GM12878 (cell line): ENCODE results near the gene ABCB8. TPM values are rescaled to one million over a fixed set of nuclear protein-coding genes. Genes with fewer than 3 reads are reported as not detected.
A peak's percentile ranks its signal among the peaks of the same experiment; 100 is the strongest.

ENCODE experiments used
- BCL3 ChIP-seq: IDR thresholded peaks from 2 replicates; pipeline ENCODE4 v1.6.1; 2011; ENCODE audit warnings: borderline replicate concordance, low read depth, mild to moderate bottlenecking, moderate library complexity, low read length; ENCODE audit not compliant: insufficient read depth, poor library complexity, severe bottlenecking
- CBX3 ChIP-seq: fragments of 200-600 bp; sonication (generic); IDR thresholded peaks from 2 replicates; pipeline ENCODE4 v1.6.1; 2016; ENCODE audit warnings: low read depth, borderline replicate concordance
- CBX5 ChIP-seq: sonication (generic); IDR thresholded peaks from 2 replicates; pipeline ENCODE4 v1.6.1; 2016; ENCODE audit warnings: low read depth, moderate library complexity, mild to moderate bottlenecking, inconsistent platforms
- CHD1 ChIP-seq: IDR thresholded peaks from 2 replicates; pipeline ENCODE4 v1.6.1; 2012; ENCODE audit warnings: low read depth, low read length, improper control_type of control experiment
- CHD2 ChIP-seq: IDR thresholded peaks from 2 replicates; pipeline ENCODE4 v1.6.1; 2011; ENCODE audit warnings: low read depth, low read length, improper control_type of control experiment, borderline replicate concordance
- DPF2 ChIP-seq: fragments of 450-650 bp; IDR thresholded peaks from 2 replicates; pipeline ENCODE4 v1.6.1; 2017; ENCODE audit warnings: mild to moderate bottlenecking
- E2F4 ChIP-seq: IDR thresholded peaks from 2 replicates; pipeline ENCODE4 v1.6.1; 2012; ENCODE audit warnings: low read depth, low read length, improper control_type of control experiment
- MTA2 ChIP-seq: fragments of 450-650 bp; IDR thresholded peaks from 2 replicates; pipeline ENCODE4 v1.6.1; 2016; ENCODE audit warnings: low read depth, mild to moderate bottlenecking, moderate library complexity
- NFYA ChIP-seq: IDR thresholded peaks from 2 replicates; pipeline ENCODE4 v1.6.1; 2011; ENCODE audit warnings: low read depth, mild to moderate bottlenecking, low read length, improper control_type of control experiment, borderline replicate concordance
- NR2C1 ChIP-seq: fragments of 450-650 bp; IDR thresholded peaks from 2 replicates; pipeline ENCODE4 v1.6.1; 2017; ENCODE audit warnings: antibody characterized with exemption, mild to moderate bottlenecking, moderate library complexity
- NR2F1 ChIP-seq: fragments of 450-650 bp; conservative IDR thresholded peaks from 2 replicates; pipeline ENCODE4 v1.6.1; 2017; ENCODE audit warnings: mild to moderate bottlenecking
- PML ChIP-seq: IDR thresholded peaks from 2 replicates; pipeline ENCODE4 v1.6.1; 2012; ENCODE audit warnings: low read length, inconsistent platforms
- SMARCA5 ChIP-seq: fragments of 450-650 bp; IDR thresholded peaks from 2 replicates; pipeline ENCODE4 v1.6.1; 2017; ENCODE audit warnings: mild to moderate bottlenecking
- SP1 ChIP-seq: IDR thresholded peaks from one replicate; pipeline ENCODE4 v1.6.1; 2011; ENCODE audit warnings: low read depth, low read length
- SPI1 ChIP-seq: IDR thresholded peaks from 2 replicates; pipeline ENCODE4 v1.6.1; 2011; ENCODE audit warnings: low read depth, mild to moderate bottlenecking, low read length, moderate library complexity, borderline replicate concordance; ENCODE audit not compliant: insufficient read depth
- SUPT20H ChIP-seq: IDR thresholded peaks from 2 replicates; pipeline ENCODE4 v1.6.1; 2011; ENCODE audit warnings: low read depth, mild to moderate bottlenecking, low read length, moderate library complexity, borderline replicate concordance; ENCODE audit not compliant: control insufficient read depth
- ZZZ3 ChIP-seq: IDR thresholded peaks from 2 replicates; pipeline ENCODE4 v1.6.1; 2011; ENCODE audit warnings: low read depth; ENCODE audit not compliant: control insufficient read depth, insufficient read length
- polyA plus RNA-seq, 11 experiments: library from polyadenylated mRNA; depleted of rRNA in 4 of 11; unstranded in 6 of 11; stranded (reverse) in 5 of 11; fragments of >200 nt; fragmentation: Nextera tagmentation in 4 of 11; fragmentation: Illumina TruSeq in 1 of 11; extraction: Ambion mirVana in 4 of 11; extraction: Trizol in 1 of 11; gene quantifications; 1 replicate in 1 of 11; 2 replicates in 10 of 11; pipeline versions ENCODE4 v1.2.1 to v1.2.3, GENCODE V29; 2011 to 2016; ENCODE audit warnings: inconsistent platforms in 2 of 11, missing spikeins in 2 of 11, low read depth in 1 of 11
- total RNA-seq, 4 experiments: library from RNA; depleted of rRNA in 3 of 4; stranded (reverse); fragments of >200 nt in 3 of 4; fragmentation: Illumina TruSeq in 1 of 4; extraction: Trizol in 1 of 4; gene quantifications; 2 replicates each; pipeline versions ENCODE4 v1.2.1 to v1.2.3, GENCODE V29; 2013 to 2021
- TF ChIP-seq, protein P1 (sequence below): fragments of 450-650 bp; IDR thresholded peaks from 2 replicates; pipeline ENCODE4 v1.6.1; 2018; ENCODE audit warnings: borderline replicate concordance, mild to moderate bottlenecking; ENCODE audit not compliant: partially characterized antibody
- TF ChIP-seq, protein P2 (sequence below): fragments of 450-650 bp; IDR thresholded peaks from 2 replicates; pipeline ENCODE4 v1.6.1; 2017; ENCODE audit warnings: mild to moderate bottlenecking, moderate library complexity

ABCB8 gene
- total and polyA plus RNA-seq, 10 of the 15 experiments (the other 5 are each of a cell fraction or from before 2014, with no cell fraction given), result 0.77 to 34.8 (median 18.9) TPM

DNA sequence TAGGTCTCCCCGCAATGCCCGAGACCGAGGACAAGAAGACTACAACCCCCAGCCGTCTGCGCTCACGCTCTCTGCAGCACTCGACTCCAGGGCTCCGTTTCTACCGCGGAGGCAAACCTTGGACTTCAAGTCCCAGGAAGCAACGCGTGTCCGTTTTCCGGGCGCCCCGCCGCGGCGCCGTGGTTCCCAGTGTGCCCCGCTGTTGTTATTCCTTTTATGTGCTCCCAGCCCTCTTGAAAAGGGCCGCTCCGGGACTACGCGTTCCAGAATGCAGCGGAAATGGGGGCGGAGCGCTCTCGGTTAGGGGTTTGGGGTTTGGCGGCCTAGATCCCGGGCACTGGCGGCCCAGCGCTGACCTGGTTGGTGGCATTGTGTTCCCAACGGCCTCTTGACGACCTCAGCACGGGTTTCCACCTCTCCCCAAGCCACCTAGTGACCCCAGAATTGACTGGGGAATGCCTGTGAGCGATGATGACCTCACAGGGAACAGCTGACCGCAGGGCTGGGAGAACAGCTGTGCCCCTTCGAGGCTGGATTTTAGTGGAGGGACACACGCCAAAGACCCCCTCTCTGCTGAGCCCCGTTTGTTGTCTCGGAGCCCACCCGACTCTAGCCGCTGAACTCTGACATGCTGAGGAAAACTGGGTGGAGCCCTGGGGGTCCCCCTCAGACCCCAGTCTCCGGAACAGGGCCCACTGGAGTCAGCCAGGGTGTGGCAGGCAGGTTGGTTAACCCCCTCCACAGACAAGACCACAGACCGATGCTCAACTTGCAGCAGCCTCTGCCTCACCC lies 29.9 kb downstream of the ABCB8 start (continued):
- TF ChIP-seq, protein P1, sequence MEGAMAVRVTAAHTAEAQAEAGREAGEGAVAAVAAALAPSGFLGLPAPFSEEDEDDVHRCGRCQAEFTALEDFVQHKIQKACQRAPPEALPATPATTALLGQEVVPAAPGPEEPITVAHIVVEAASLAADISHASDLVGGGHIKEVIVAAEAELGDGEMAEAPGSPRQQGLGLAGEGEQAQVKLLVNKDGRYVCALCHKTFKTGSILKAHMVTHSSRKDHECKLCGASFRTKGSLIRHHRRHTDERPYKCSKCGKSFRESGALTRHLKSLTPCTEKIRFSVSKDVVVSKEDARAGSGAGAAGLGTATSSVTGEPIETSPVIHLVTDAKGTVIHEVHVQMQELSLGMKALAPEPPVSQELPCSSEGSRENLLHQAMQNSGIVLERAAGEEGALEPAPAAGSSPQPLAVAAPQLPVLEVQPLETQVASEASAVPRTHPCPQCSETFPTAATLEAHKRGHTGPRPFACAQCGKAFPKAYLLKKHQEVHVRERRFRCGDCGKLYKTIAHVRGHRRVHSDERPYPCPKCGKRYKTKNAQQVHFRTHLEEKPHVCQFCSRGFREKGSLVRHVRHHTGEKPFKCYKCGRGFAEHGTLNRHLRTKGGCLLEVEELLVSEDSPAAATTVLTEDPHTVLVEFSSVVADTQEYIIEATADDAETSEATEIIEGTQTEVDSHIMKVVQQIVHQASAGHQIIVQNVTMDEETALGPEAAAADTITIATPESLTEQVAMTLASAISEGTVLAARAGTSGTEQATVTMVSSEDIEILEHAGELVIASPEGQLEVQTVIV, result peak; percentile 64
- no peak for TF ChIP-seq CBX3
- TF ChIP-seq CHD1, result no peak
- no peak for TF ChIP-seq BCL3
- TF ChIP-seq DPF2, result peak; percentile 57
- no peak for TF ChIP-seq SP1
- no peak for TF ChIP-seq NFYA
- TF ChIP-seq PML, result no peak
- no peak for TF ChIP-seq SUPT20H
- TF ChIP-seq CBX5, result no peak; the same call in 1 of the 2 replicates
- TF ChIP-seq SPI1, result no peak
- 0 out of 2 replicates have a peak, but pooled peaks have one; percentile 39 for TF ChIP-seq MTA2
- TF ChIP-seq, protein P2, sequence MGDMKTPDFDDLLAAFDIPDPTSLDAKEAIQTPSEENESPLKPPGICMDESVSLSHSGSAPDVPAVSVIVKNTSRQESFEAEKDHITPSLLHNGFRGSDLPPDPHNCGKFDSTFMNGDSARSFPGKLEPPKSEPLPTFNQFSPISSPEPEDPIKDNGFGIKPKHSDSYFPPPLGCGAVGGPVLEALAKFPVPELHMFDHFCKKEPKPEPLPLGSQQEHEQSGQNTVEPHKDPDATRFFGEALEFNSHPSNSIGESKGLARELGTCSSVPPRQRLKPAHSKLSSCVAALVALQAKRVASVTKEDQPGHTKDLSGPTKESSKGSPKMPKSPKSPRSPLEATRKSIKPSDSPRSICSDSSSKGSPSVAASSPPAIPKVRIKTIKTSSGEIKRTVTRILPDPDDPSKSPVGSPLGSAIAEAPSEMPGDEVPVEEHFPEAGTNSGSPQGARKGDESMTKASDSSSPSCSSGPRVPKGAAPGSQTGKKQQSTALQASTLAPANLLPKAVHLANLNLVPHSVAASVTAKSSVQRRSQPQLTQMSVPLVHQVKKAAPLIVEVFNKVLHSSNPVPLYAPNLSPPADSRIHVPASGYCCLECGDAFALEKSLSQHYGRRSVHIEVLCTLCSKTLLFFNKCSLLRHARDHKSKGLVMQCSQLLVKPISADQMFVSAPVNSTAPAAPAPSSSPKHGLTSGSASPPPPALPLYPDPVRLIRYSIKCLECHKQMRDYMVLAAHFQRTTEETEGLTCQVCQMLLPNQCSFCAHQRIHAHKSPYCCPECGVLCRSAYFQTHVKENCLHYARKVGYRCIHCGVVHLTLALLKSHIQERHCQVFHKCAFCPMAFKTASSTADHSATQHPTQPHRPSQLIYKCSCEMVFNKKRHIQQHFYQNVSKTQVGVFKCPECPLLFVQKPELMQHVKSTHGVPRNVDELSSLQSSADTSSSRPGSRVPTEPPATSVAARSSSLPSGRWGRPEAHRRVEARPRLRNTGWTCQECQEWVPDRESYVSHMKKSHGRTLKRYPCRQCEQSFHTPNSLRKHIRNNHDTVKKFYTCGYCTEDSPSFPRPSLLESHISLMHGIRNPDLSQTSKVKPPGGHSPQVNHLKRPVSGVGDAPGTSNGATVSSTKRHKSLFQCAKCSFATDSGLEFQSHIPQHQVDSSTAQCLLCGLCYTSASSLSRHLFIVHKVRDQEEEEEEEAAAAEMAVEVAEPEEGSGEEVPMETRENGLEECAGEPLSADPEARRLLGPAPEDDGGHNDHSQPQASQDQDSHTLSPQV, result no peak
- TF ChIP-seq NR2C1, result peak; percentile 64
- TF ChIP-seq ZZZ3, result no peak
- TF ChIP-seq NR2F1, result peak; percentile 75
- peak; percentile 73 for TF ChIP-seq CHD2
- TF ChIP-seq E2F4, result 0 out of 2 replicates have a peak, but pooled peaks have one; percentile 26
- no peak for TF ChIP-seq SMARCA5
